Activated CD4-positive, alpha-beta T cell treated with anti-CD3 and anti-CD28 coated beads, Interleukin-2, amount 10 ng/mL, durations not matched to agents 24 days and 14 days (primary cell): Measurements from ENCODE around the gene RFT1. TPM values are rescaled to one million over a fixed set of nuclear protein-coding genes. Genes with fewer than 3 reads are reported as not detected.

Experiments used
- total RNA-seq: library from RNA; stranded (reverse); gene quantifications from 2 replicates; pipeline ENCODE4 v1.2.3, GENCODE V29; 2022

RFT1 gene
- total RNA-seq, 1 donor from 2014 or later, result 47.6 TPM

Other genes with a start within 250 kb of the RFT1 start
- 13.8 and 18.6 TPM in 2 replicates for gene STIMATE, start 232.9 kb downstream of the RFT1 start, total RNA-seq
- gene SFMBT1, start 84.4 kb downstream of the RFT1 start, total RNA-seq, result 28.6 and 28.8 TPM in 2 replicates
- 28.1 and 28.8 TPM in 2 replicates for gene PRKCD, start 30.8 kb upstream of the RFT1 start, total RNA-seq
- gene TKT, start 125.6 kb upstream of the RFT1 start, total RNA-seq, result 377 and 379 TPM in 2 replicates
- gene DCP1A, start 217.1 kb upstream of the RFT1 start, total RNA-seq, result 42.1 and 50.3 TPM in 2 replicates